C4-2B (cell line): Measurements from ENCODE around the gene YY2.

Source experiments
- ZFX ChIP-seq: fragments of 450-650 bp; IDR thresholded peaks from 2 replicates; pipeline ENCODE4 v1.6.1; 2017
- TF ChIP-seq, protein P1 (sequence below): fragments of 450-650 bp; conservative IDR thresholded peaks from 2 replicates; pipeline ENCODE4 v1.5.1; 2017; ENCODE audit warnings: mild to moderate bottlenecking

DNA sequence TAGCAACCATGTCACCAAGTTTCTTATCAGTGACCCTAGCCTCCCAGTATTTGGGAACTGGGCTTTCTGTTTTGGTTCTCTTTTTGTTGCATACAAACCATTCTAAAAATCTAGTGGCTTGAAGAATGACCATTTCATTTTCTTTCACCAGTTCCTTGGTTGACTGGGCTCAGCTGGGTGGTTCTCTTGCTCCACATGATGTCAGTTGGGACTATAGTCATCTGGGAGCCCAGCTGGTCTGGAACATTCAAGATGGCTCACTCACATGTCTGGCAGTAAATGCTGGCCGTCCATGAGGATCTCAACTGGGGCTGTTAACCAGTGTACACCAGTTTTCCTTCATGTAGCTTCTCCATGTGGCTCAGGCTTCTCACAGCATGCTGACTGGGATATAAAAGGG, 44.0 kb upstream of the YY2 start:
- TF ChIP-seq, protein P1, sequence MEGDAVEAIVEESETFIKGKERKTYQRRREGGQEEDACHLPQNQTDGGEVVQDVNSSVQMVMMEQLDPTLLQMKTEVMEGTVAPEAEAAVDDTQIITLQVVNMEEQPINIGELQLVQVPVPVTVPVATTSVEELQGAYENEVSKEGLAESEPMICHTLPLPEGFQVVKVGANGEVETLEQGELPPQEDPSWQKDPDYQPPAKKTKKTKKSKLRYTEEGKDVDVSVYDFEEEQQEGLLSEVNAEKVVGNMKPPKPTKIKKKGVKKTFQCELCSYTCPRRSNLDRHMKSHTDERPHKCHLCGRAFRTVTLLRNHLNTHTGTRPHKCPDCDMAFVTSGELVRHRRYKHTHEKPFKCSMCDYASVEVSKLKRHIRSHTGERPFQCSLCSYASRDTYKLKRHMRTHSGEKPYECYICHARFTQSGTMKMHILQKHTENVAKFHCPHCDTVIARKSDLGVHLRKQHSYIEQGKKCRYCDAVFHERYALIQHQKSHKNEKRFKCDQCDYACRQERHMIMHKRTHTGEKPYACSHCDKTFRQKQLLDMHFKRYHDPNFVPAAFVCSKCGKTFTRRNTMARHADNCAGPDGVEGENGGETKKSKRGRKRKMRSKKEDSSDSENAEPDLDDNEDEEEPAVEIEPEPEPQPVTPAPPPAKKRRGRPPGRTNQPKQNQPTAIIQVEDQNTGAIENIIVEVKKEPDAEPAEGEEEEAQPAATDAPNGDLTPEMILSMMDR, result no peak
- no peak for TF ChIP-seq ZFX
